ENCODE measurements around the gene CXCL5. TPM values are rescaled to one million over a fixed set of nuclear protein-coding genes. Genes with fewer than 3 reads are reported as not detected.

Gene CXCL5
- total RNA-seq, 1 donor from 2014 or later, result 0.28 TPM

DNA sequence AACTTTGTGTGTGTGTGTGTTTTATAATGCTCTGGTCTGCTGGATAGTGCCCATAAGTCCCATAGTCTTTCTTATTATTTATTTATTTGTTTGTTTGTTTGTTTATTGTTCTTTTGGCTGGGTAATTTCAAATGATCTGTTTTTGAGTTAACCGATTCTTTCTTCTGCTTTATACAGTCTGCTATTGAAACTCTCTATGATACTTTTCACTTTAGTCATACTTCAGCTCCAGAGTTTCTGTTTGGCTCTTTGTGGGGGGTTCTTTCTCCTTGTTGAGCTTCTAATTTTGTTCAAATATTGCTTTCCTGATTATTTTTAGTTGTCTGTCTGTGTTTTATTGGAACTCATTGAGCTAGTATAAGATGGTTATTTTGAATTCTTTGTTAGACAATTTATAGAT lies 30.0 kb upstream of the CXCL5 start:
- Mint-ChIP-seq H3K4me1 (no peaks in the 10 kb centered on the region), H3K9me3 (peaks cover 2% of the 10 kb centered on the region), H3K4me3 (no peak overlapping the region), H3K27me3 (ENCODE audit: low read depth) (peaks cover 3% of the 10 kb centered on the region), H3K36me3 (ENCODE audit: low read depth) (no peaks in the 10 kb centered on the region), H3K27ac (ENCODE audit: unreplicated experiment) (no peak overlapping the region)
- TF ChIP-seq CTCF (conservative IDR thresholded peaks at IDR 0.05), result no peak
- DNase-seq (ENCODE audit: low read depth, low spot score), result no peak

DNA sequence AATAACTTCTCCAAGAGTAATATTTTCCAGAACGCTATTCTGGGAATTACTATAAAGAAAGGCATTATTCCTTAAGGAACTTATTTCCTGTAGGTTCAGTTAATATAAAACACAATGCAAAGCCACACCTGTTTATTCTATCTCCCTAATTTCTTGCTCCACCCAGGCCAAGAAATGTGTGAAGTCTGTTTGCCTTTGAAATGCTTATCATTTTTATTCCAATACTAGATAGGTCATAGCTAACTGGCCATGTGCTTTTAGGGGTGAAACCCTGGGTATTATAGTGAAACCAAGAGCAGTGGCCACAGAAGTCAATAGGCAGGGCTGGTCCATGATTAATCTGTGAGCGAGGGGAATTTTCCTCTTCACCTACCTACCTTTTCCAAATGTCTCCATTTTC lies 25.2 kb upstream of the CXCL5 start:
- Mint-ChIP-seq H3K27ac (ENCODE audit: unreplicated experiment) (no peak overlapping the region), H3K27me3 (ENCODE audit: low read depth) (no peaks in the 10 kb centered on the region), H3K4me3 (no peak overlapping the region), H3K4me1 (no peaks in the 10 kb centered on the region), H3K9me3 (peaks cover 2% of the 10 kb centered on the region), H3K36me3 (ENCODE audit: low read depth) (no peaks in the 10 kb centered on the region)
- DNase-seq (ENCODE audit: low read depth, low spot score), result no peak
- no peak for TF ChIP-seq CTCF (conservative IDR thresholded peaks at IDR 0.05)

GRCh38 chr4:74021601-74022000 lies 23.1 kb upstream of the CXCL5 start:
- TF ChIP-seq CTCF (conservative IDR thresholded peaks at IDR 0.05), result no peak
- no peak for DNase-seq (ENCODE audit: low read depth, low spot score)
- no peak overlapping the region for H3K4me3 Mint-ChIP-seq
- no peaks in the 10 kb centered on the region for H3K36me3 Mint-ChIP-seq (ENCODE audit: low read depth)
- H3K27ac Mint-ChIP-seq (ENCODE audit: unreplicated experiment), result no peak overlapping the region
- H3K4me1 Mint-ChIP-seq, result no peaks in the 10 kb centered on the region
- peaks cover 2% of the 10 kb centered on the region for H3K9me3 Mint-ChIP-seq
- no peaks in the 10 kb centered on the region for H3K27me3 Mint-ChIP-seq (ENCODE audit: low read depth)

- TF ChIP-seq CTCF (conservative IDR thresholded peaks at IDR 0.05), result no peak
- no peak overlapping the region for H3K27ac Mint-ChIP-seq (ENCODE audit: unreplicated experiment)
- no peak for DNase-seq (ENCODE audit: low read depth, low spot score)
- H3K4me3 Mint-ChIP-seq, result no peak overlapping the region
- no peaks in the 10 kb centered on the region for H3K36me3 Mint-ChIP-seq (ENCODE audit: low read depth)
- H3K4me1 Mint-ChIP-seq, result peaks cover 4% of the 10 kb centered on the region
- H3K9me3 Mint-ChIP-seq, result no peaks in the 10 kb centered on the region
- H3K27me3 Mint-ChIP-seq (ENCODE audit: low read depth), result peaks cover 5% of the 10 kb centered on the region
These were observed 20.3 kb upstream of the CXCL5 start for GRCh38 chr4:74018771-74019170.

DNA sequence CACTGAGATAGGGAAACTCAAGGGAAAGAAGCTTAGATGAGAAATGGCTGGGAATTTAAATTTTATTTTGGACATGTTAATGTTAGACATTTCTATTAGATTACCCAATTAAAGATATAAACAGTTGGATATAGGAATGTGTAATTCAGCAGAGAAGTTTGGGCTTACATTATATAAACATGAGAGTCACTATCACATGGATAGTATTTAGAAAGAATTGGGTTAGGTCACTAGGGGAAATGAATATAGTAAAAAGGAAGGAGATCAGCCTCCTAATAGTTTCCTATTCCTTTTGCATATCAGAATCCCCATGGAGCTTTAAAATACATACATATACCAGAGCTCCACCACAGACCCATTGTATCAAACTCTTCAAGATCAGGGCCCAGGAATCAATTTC lies 19.6 kb upstream of the CXCL5 start:
- no peaks in the 10 kb centered on the region for H3K36me3 Mint-ChIP-seq (ENCODE audit: low read depth)

More for the DNA sequence above, 19.6 kb upstream of the CXCL5 start:
- H3K27me3 Mint-ChIP-seq (ENCODE audit: low read depth), result peaks cover 9% of the 10 kb centered on the region
- H3K4me1 Mint-ChIP-seq, result peaks cover 4% of the 10 kb centered on the region
- H3K27ac Mint-ChIP-seq (ENCODE audit: unreplicated experiment), result no peak overlapping the region
- DNase-seq (ENCODE audit: low read depth, low spot score), result no peak
- H3K4me3 Mint-ChIP-seq, result no peak overlapping the region
- no peak for TF ChIP-seq CTCF (conservative IDR thresholded peaks at IDR 0.05)
- H3K9me3 Mint-ChIP-seq, result no peaks in the 10 kb centered on the region

Measured in neural crest cell (in vitro differentiated cells).